ENCODE results near the gene RASGRP4.

Gene RASGRP4

DNA sequence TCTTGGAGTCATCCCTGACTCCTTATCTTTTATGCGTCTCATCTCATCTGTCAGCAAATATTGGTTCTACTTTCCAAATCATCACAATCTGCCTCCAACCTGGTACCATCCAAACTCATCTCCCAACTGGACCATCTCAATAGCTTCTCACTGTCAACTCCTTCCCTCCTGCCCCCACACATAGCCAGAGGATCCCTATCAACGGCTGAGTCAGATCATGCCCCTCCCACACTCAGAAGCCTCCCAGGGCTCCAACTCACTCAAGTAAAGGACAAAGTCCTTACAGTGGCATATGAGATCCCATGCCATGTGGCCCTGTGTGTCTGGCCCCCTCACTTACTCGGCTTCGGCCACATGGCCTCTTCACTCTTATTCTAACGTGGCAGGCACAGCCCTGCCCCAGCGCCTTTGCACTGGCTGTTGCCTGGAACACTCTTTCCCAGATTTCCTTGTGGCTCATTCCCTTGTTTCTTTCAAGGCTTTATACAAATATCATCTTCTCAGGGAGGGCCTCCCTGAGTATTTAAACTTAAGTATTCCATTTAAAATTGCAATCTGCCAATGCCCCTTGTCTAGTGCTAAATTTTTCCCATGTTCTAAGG, 33.2 kb downstream of the RASGRP4 start:
- TF ChIP-seq EZH2phosphoT487 (IDR thresholded peaks at IDR 0.05; ENCODE audit: borderline replicate concordance), result no peak
- TF ChIP-seq, protein P1, sequence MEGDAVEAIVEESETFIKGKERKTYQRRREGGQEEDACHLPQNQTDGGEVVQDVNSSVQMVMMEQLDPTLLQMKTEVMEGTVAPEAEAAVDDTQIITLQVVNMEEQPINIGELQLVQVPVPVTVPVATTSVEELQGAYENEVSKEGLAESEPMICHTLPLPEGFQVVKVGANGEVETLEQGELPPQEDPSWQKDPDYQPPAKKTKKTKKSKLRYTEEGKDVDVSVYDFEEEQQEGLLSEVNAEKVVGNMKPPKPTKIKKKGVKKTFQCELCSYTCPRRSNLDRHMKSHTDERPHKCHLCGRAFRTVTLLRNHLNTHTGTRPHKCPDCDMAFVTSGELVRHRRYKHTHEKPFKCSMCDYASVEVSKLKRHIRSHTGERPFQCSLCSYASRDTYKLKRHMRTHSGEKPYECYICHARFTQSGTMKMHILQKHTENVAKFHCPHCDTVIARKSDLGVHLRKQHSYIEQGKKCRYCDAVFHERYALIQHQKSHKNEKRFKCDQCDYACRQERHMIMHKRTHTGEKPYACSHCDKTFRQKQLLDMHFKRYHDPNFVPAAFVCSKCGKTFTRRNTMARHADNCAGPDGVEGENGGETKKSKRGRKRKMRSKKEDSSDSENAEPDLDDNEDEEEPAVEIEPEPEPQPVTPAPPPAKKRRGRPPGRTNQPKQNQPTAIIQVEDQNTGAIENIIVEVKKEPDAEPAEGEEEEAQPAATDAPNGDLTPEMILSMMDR (conservative IDR thresholded peaks at IDR 0.05; ENCODE audit: low read length), result no peak
- Histone ChIP-seq H3K9me3 (ENCODE audit: insufficient read depth, low read depth, low read length) (no peaks in the 10 kb centered on the region), H3K27me3 (ENCODE audit: insufficient read depth, low read length, poor library complexity, severe bottlenecking) (no peaks in the 10 kb centered on the region)

GRCh38 chr19:38391911-38392464, 34.0 kb downstream of the RASGRP4 start:
- TF ChIP-seq EZH2phosphoT487 (IDR thresholded peaks at IDR 0.05; ENCODE audit: borderline replicate concordance), result no peak
- TF ChIP-seq, protein P1 (conservative IDR thresholded peaks at IDR 0.05; ENCODE audit: low read length), result no peak
- H3K9me2 ChIP-seq (replicated peaks; ENCODE audit: low read depth, low read length), result no peaks in the 10 kb centered on the region
- no peaks in the 10 kb centered on the region for H3K36me3 ChIP-seq (ENCODE audit: insufficient read depth, low read length)
- no peaks in the 10 kb centered on the region for H4K20me1 ChIP-seq (ENCODE audit: insufficient read depth, low read length, poor library complexity, severe bottlenecking)
- peaks cover 5% of the 10 kb centered on the region for H3K4me1 ChIP-seq (ENCODE audit: insufficient read depth, low read length, poor library complexity, severe bottlenecking)
- H3K4me3 ChIP-seq (ENCODE audit: low read length, poor library complexity, severe bottlenecking), result no peak overlapping the region
- no peaks in the 10 kb centered on the region for H3K79me2 ChIP-seq (ENCODE audit: insufficient read depth, low read length)
- no peak overlapping the region for H3K9ac ChIP-seq (ENCODE audit: low read depth, low read length, poor library complexity, severe bottlenecking)
- no peaks in the 10 kb centered on the region for H3K9me3 ChIP-seq (ENCODE audit: insufficient read depth, low read depth, low read length)
- H3F3A ChIP-seq (ENCODE audit: low read depth), result no peaks in the 10 kb centered on the region
- H3K4me2 ChIP-seq (ENCODE audit: low read depth, low read length, poor library complexity, severe bottlenecking), result no peak overlapping the region
- no peak overlapping the region for H2AFZ ChIP-seq (ENCODE audit: low read length)
- H3K27me3 ChIP-seq (ENCODE audit: insufficient read depth, low read length, poor library complexity, severe bottlenecking), result no peaks in the 10 kb centered on the region

More for the DNA sequence above, 33.2 kb downstream of the RASGRP4 start:
- Histone ChIP-seq H3K4me1 (ENCODE audit: insufficient read depth, low read length, poor library complexity, severe bottlenecking) (peaks cover 5% of the 10 kb centered on the region), H3K9ac (ENCODE audit: low read depth, low read length, poor library complexity, severe bottlenecking) (no peak overlapping the region), H3K9me2 (replicated peaks; ENCODE audit: low read depth, low read length) (no peaks in the 10 kb centered on the region), H3K79me2 (ENCODE audit: insufficient read depth, low read length) (no peaks in the 10 kb centered on the region), H3K4me2 (ENCODE audit: low read depth, low read length, poor library complexity, severe bottlenecking) (no peak overlapping the region), H3F3A (ENCODE audit: low read depth) (no peaks in the 10 kb centered on the region), H4K20me1 (ENCODE audit: insufficient read depth, low read length, poor library complexity, severe bottlenecking) (no peaks in the 10 kb centered on the region), H3K4me3 (ENCODE audit: low read length, poor library complexity, severe bottlenecking) (no peak overlapping the region), H2AFZ (ENCODE audit: low read length) (no peak overlapping the region), H3K36me3 (ENCODE audit: insufficient read depth, low read length) (no peaks in the 10 kb centered on the region)

GRCh38 chr19:38389957-38390924, 35.8 kb downstream of the RASGRP4 start:
- H4K20me1 ChIP-seq (ENCODE audit: insufficient read depth, low read length, poor library complexity, severe bottlenecking), result no peaks in the 10 kb centered on the region
- no peak overlapping the region for H3K4me3 ChIP-seq (ENCODE audit: low read length, poor library complexity, severe bottlenecking)
- H3K4me1 ChIP-seq (ENCODE audit: insufficient read depth, low read length, poor library complexity, severe bottlenecking), result peaks cover 5% of the 10 kb centered on the region
- no peaks in the 10 kb centered on the region for H3K9me3 ChIP-seq (ENCODE audit: insufficient read depth, low read depth, low read length)
- no peaks in the 10 kb centered on the region for H3K79me2 ChIP-seq (ENCODE audit: insufficient read depth, low read length)
- no peaks in the 10 kb centered on the region for H3K9me2 ChIP-seq (replicated peaks; ENCODE audit: low read depth, low read length)
- no peak for TF ChIP-seq EZH2phosphoT487 (IDR thresholded peaks at IDR 0.05; ENCODE audit: borderline replicate concordance)
- TF ChIP-seq, protein P1 (conservative IDR thresholded peaks at IDR 0.05; ENCODE audit: low read length), result no peak
- H2AFZ ChIP-seq (ENCODE audit: low read length), result no peak overlapping the region
- no peaks in the 10 kb centered on the region for H3K36me3 ChIP-seq (ENCODE audit: insufficient read depth, low read length)
- no peak overlapping the region for H3K9ac ChIP-seq (ENCODE audit: low read depth, low read length, poor library complexity, severe bottlenecking)
- no peaks in the 10 kb centered on the region for H3F3A ChIP-seq (ENCODE audit: low read depth)
- no peak overlapping the region for H3K4me2 ChIP-seq (ENCODE audit: low read depth, low read length, poor library complexity, severe bottlenecking)
- no peaks in the 10 kb centered on the region for H3K27me3 ChIP-seq (ENCODE audit: insufficient read depth, low read length, poor library complexity, severe bottlenecking)
